BLaER1 treated with 17β-estradiol and CSF1 and Interleukin-3, amounts not matched to agents 10 nM and 100 nM (cell line): ENCODE results near the gene FAM168B.

Experiments
- H3K27ac ChIP-seq, 11 experiments: shearing (Covaris generic); formaldehyde crosslinking; 2 replicates each; pipeline ENCODE4 v1.8.1; 2022
- H3K27me3 ChIP-seq, 11 experiments: shearing (Covaris generic); formaldehyde crosslinking; 2 replicates each; pipeline ENCODE4 v1.8.1; 2022
- H3K36me3 ChIP-seq, 11 experiments: shearing (Covaris generic); formaldehyde crosslinking; 2 replicates each; pipeline ENCODE4 v1.8.1; 2022
- H3K4me1 ChIP-seq, 10 experiments: shearing (Covaris generic); formaldehyde crosslinking; 2 replicates each; pipeline ENCODE4 v1.8.1; 2022
- H3K4me2 ChIP-seq, 11 experiments: shearing (Covaris generic); formaldehyde crosslinking; 2 replicates each; pipeline ENCODE4 v1.8.1; 2022
- H3K4me3 ChIP-seq, 10 experiments: shearing (Covaris generic); formaldehyde crosslinking; 2 replicates each; pipeline ENCODE4 v1.8.1; 2022
- H3K9ac ChIP-seq, 11 experiments: shearing (Covaris generic); formaldehyde crosslinking; 2 replicates each; pipeline ENCODE4 v1.8.1; 2022
- H3K9me3 ChIP-seq, 11 experiments: shearing (Covaris generic); formaldehyde crosslinking; replicated peaks in 1 of 11; 2 replicates each; pipeline ENCODE4 v1.8.1; 2022
- H4K20me1 ChIP-seq, 11 experiments: shearing (Covaris generic); formaldehyde crosslinking; 2 replicates each; pipeline ENCODE4 v1.8.1; 2022
- Cebpa-rat ChIP-seq, 11 experiments: shearing (Covaris generic); IDR thresholded peaks; 2 replicates each; pipeline ENCODE4 v1.8.1; 2022

The FAM168B gene

DNA sequence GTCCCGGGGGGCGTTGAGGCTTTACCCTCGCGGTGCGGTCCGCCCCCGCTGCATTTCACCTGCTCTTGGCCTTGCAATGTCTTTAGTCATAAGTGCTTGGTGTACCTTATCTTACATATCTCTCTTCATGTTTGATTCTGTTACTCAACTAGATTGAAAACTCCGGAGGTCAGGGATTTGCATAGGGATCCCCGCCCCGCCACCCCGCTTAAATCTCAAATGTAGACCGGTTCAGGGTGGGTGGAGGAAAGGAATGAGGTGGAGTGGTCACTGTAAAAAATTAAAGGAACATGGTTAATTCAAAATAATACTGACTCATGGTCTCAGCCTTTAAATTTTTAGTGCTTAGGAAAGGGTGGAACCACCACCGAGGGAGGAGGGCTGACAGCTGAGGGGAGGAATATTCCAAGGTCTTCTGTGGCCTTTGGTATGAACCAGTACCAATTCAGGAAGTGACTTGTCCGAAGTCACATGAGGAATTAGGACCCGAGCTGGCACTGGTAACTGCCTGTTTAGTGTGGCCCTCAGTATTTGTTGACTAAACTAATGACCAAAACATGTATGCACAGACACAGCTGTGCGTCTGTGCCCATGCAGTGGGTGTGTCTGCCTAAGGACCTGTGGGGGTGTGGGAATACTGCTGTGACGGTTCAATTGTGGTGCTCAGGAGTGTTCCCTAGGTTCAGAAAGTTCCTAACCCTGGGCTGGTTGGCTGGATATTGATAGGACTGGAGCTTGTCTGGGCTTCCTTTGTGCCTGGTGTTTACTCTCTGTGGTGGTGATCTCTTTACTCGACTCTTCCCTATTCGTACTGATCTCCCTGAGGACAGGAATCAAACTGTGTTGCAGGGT lies 12.9 kb upstream of the FAM168B start:
- Histone ChIP-seq H3K36me3 (peaks cover 27 to 41% (median 37%) of the 10 kb centered on the region in 11 experiments; a peak in 21 of 22 replicates), H3K4me3 (peak overlapping the region; percentile 91 to 100 (median 98)), H3K27ac (peak overlapping the region; percentile 82 to 96 (median 92)), H3K9ac (peak overlapping the region; percentile 83 to 98 (median 93)), H3K4me1 (peaks cover 29 to 48% (median 34%) of the 10 kb centered on the region in 10 experiments), H3K4me2 (peak overlapping the region; percentile 88 to 99 (median 94)), H4K20me1 (peaks cover 49 to 60% (median 58%) of the 10 kb centered on the region in 11 experiments), H3K27me3 (no peaks in the 10 kb centered on the region), H3K9me3 (no peaks in the 10 kb centered on the region)
- TF ChIP-seq Cebpa-rat (IDR thresholded peaks at IDR 0.05) = no peak

DNA sequence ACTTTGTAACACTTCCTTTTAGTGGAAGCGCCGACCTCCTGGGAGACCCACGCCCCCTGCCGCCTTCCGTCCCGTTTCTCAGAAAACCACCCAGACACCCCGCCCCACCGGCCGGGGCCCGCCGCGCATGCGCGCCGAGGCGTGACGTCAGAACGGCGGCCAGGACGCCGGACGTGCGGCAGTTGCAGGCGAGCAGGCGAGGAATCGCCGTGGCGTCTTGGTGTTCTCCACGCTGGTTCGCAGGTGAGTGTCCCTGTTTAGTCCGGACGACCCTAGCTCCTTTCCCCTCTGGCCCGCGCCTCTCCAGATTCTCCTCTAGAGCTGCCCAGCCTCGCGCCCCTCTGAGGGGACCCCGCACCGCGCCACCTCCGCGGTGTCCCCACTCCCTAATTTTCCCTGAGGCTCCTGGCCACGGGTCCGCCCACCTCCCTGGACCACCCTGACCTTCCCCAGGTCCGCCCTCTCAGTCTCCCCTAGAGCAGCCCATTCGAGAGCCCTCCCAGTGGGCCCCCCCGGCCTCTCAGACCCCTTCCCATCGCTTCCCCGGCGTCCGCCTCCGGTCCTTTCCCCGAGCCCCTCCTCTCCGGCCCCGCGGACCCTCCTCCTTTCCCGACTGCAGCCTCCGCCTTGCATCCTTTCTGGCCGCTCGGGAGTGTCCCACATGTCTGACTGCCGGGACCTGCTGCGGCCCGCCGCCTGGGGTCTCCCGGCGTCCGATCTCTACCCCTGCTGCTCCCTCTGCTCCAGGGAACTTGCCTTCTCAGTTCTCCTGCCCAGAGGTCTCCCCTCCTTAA lies 12.1 kb upstream of the FAM168B start, which contains the start of gene PLEKHB2:
Gene PLEKHB2 (plus strand): TSS at position 181 of the 794 bp plus-strand sequence. CDS start 15,606 bp downstream, outside the sequence.
- Histone ChIP-seq H3K27me3 (no peaks in the 10 kb centered on the region), H3K4me3 (peak within 1 kb of the TSS; percentile 91 to 100 (median 98)), H3K27ac (peak within 1 kb of the TSS; percentile 82 to 96 (median 92)), H3K9me3 (no peaks in the 10 kb centered on the region), H3K4me1 (peaks cover 30 to 49% (median 34%) of the 10 kb centered on the region in 10 experiments), H3K9ac (peak within 1 kb of the TSS; percentile 83 to 98 (median 93)), H4K20me1 (peaks cover 40 to 51% (median 50%) of the 10 kb centered on the region in 11 experiments), H3K4me2 (peak within 1 kb of the TSS; percentile 88 to 99 (median 94)), H3K36me3 (peaks cover 18 to 32% (median 30%) of the 10 kb centered on the region in 11 experiments; a peak in 21 of 22 replicates)
- TF ChIP-seq Cebpa-rat (IDR thresholded peaks at IDR 0.05) = no peak

DNA sequence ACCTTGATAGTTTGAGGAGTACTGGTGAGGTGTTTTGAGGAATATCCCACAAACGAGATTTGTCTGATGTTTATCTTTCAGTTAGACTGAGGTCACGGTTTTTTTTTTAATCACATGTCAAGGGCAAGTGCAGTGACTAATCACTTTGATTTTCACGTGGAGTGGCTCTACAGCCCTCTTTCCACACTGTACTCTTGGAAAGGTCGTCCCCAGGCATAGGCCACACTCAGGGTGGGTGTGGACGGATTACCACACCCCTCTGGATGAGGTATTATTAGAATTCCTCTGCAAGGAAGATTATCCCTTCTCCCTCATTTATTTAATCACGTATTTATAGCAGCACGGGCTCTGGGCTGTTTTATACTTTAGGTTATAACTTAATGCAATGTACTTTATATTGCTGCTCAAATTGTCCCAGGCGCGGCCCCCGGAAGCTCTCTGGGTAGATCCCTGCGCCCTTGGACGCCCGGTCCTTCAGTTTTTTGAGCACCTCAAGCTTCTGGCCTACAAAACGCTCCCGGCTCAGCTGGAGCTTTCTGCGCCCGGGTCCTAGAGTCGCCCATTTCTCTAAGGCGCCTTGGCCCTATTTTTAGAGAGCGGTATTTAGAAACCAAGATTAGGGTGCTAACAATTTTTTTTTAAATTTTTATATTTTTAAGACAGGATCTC lies 11.4 kb upstream of the FAM168B start:
- Histone ChIP-seq H3K4me1 (peaks cover 32 to 56% (median 41%) of the 10 kb centered on the region in 10 experiments), H3K27me3 (no peaks in the 10 kb centered on the region), H3K36me3 (peaks cover 11 to 26% (median 22%) of the 10 kb centered on the region in 11 experiments; a peak in 21 of 22 replicates), H3K4me2 (peak overlapping the region; percentile 88 to 99 (median 94)), H3K27ac (peak overlapping the region; percentile 82 to 96 (median 92)), H3K9me3 (no peaks in the 10 kb centered on the region), H3K9ac (peak overlapping the region; percentile 83 to 98 (median 93)), H4K20me1 (peaks cover 33 to 44% (median 42%) of the 10 kb centered on the region in 11 experiments), H3K4me3 (peak overlapping the region; percentile 91 to 100 (median 98))
- TF ChIP-seq Cebpa-rat (IDR thresholded peaks at IDR 0.05) = no peak

GRCh38 chr2:131103165-131103564 lies 9.9 kb upstream of the FAM168B start:
- no peaks in the 10 kb centered on the region for H3K27me3 ChIP-seq
- no peak for TF ChIP-seq Cebpa-rat (IDR thresholded peaks at IDR 0.05)
- 0 out of 22 replicates have a peak overlapping the region, but pooled peaks of 2 of the 11 experiments have one; percentile 2 to 96 for H3K9ac ChIP-seq
- H3K4me2 ChIP-seq = peak overlapping the region in 3 of 11 experiments; percentile 88 to 99 (median 98); a peak in 3 of 22 replicates
- peaks cover 32 to 47% (median 43%) of the 10 kb centered on the region in 10 experiments for H3K4me1 ChIP-seq
- H4K20me1 ChIP-seq = peaks cover 18 to 30% (median 28%) of the 10 kb centered on the region in 11 experiments
- H3K4me3 ChIP-seq = no peak overlapping the region
- peaks cover 0 to 12% (median 8%) of the 10 kb centered on the region in 11 experiments; a peak in 15 of 22 replicates for H3K36me3 ChIP-seq
- H3K9me3 ChIP-seq = no peaks in the 10 kb centered on the region
- H3K27ac ChIP-seq = peak overlapping the region in 4 of 11 experiments; percentile 86 to 96 (median 93); a peak in 3 of 22 replicates

- Histone ChIP-seq H3K9ac (peak overlapping the region in 3 of 11 experiments; percentile 95 to 96 (median 95); a peak in 6 of 22 replicates), H3K4me2 (peak overlapping the region; percentile 45 to 81 (median 69); a peak in 15 of 22 replicates), H3K27ac (peak overlapping the region in 5 of 11 experiments; percentile 95 to 98 (median 96); a peak in 6 of 22 replicates), H3K9me3 (no peaks in the 10 kb centered on the region), H4K20me1 (peaks cover 27 to 35% (median 33%) of the 10 kb centered on the region in 11 experiments; a peak in 21 of 22 replicates), H3K36me3 (peaks cover 13 to 22% (median 20%) of the 10 kb centered on the region in 11 experiments; a peak in 21 of 22 replicates), H3K4me3 (peak overlapping the region in 5 of 10 experiments; percentile 93 to 99 (median 98); a peak in 5 of 20 replicates), H3K27me3 (no peaks in the 10 kb centered on the region), H3K4me1 (peaks cover 11 to 27% (median 23%) of the 10 kb centered on the region in 10 experiments; a peak in 19 of 20 replicates)
- no peak for TF ChIP-seq Cebpa-rat (IDR thresholded peaks at IDR 0.05)
Observed at GRCh38 chr2:131094463-131095281, 1.4 kb upstream of the FAM168B start.

DNA sequence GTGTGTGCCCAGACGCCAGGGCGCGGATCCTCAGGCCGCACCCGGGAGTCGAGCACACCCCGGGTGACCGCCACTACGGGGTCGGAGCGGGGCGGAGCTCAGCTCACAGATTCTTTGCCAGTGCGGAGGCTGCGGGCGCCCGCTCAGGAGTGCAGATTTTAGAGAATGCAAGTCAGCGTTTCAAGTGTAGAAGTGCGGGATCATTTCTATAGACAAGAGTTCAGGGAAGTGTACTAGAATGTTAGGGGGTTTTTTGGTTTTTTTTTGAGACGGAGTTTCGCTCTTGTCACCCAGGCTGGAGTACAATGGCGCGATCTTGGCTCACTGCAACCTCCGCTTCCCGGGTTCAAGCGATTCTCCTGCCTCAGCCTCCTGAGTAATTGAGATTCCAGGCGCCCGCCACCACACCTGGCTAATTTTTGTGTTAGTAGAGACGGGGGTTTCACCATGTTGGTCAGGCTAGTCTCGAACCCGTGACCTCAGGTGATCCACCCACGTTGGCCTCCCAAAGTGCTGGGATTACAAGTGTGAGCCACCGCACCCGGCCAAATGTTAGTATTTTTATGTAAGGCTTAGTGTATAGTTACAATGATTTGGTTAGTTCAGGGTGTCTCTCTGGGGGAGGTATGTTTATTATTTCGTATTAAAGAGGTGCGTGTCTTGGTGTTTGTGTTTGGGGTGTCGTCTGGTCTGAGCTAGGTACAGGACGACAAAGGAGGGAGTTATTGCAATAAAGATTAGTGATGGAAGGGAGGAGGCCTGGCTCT lies 619 bp upstream of the FAM168B start:
- H3K9ac ChIP-seq = peak overlapping the region; percentile 95 to 99 (median 97)
- H3K4me2 ChIP-seq = peak overlapping the region; percentile 45 to 81 (median 69)
- H3K4me3 ChIP-seq = peak overlapping the region; percentile 91 to 99 (median 96)
- no peaks in the 10 kb centered on the region for H3K9me3 ChIP-seq
- peaks cover 35 to 43% (median 41%) of the 10 kb centered on the region in 11 experiments; a peak in 21 of 22 replicates for H4K20me1 ChIP-seq
- peak overlapping the region; percentile 91 to 98 (median 96) for H3K27ac ChIP-seq
- peaks cover 20 to 30% (median 28%) of the 10 kb centered on the region in 11 experiments for H3K36me3 ChIP-seq
- H3K4me1 ChIP-seq = peaks cover 11 to 25% (median 19%) of the 10 kb centered on the region in 10 experiments; a peak in 18 of 20 replicates
- no peak for TF ChIP-seq Cebpa-rat (IDR thresholded peaks at IDR 0.05)
- H3K27me3 ChIP-seq = no peaks in the 10 kb centered on the region
